ENCODE data around the gene DIPK2A.

- TF ChIP-seq CTCF (IDR thresholded peaks at IDR 0.05): no peak
- TF ChIP-seq YY1 (IDR thresholded peaks at IDR 0.05; ENCODE audit: low read depth): no peak
- no peak for TF ChIP-seq FOSL2 (IDR thresholded peaks at IDR 0.05; ENCODE audit: borderline replicate concordance, low read depth)
- no peak for TF ChIP-seq RXRA (IDR thresholded peaks at IDR 0.05; ENCODE audit: borderline replicate concordance, low read depth)
- TF ChIP-seq NRF1 (IDR thresholded peaks at IDR 0.05; ENCODE audit: low read depth, low read length): no peak
- TF ChIP-seq POLR2AphosphoS5 (IDR thresholded peaks at IDR 0.05; ENCODE audit: low read depth, low read length): no peak
Measured at GRCh38 chr3:144010371-144010770, 38.7 kb downstream of the DIPK2A start.
